ENCODE data around the gene ALDH4A1. TPM values are rescaled to one million over a fixed set of nuclear protein-coding genes. Genes with fewer than 3 reads are reported as not detected.

The ALDH4A1 gene
- total RNA-seq, 1 experiment from 2014 or later, result 26.1 TPM

GRCh38 chr1:18878538-18879214, 23.7 kb downstream of the ALDH4A1 start:
- H2BK12ac ChIP-seq (ENCODE audit: insufficient read length, low read depth, low read length), result no peak overlapping the region
- no peak overlapping the region for H3K27ac ChIP-seq (ENCODE audit: insufficient read length, low read depth, low read length)
- no peak overlapping the region for H2BK20ac ChIP-seq (ENCODE audit: low read depth, low read length, poor library complexity, severe bottlenecking)
- no peaks in the 10 kb centered on the region for H3K23me2 ChIP-seq (ENCODE audit: insufficient read length, low read depth, low read length, poor library complexity, severe bottlenecking)
- H3K79me2 ChIP-seq (ENCODE audit: insufficient read depth, low read length), result no peaks in the 10 kb centered on the region
- no peaks in the 10 kb centered on the region for H4K20me1 ChIP-seq (ENCODE audit: control insufficient read depth, insufficient read depth, insufficient read length)
- H2BK120ac ChIP-seq (ENCODE audit: low read depth, low read length, poor library complexity, severe bottlenecking), result no peak overlapping the region
- H3K14ac ChIP-seq (ENCODE audit: insufficient read depth, low read length), result no peak overlapping the region
- H3K27me3 ChIP-seq (ENCODE audit: insufficient read depth, low read length), result no peaks in the 10 kb centered on the region
- Mint-ChIP-seq H3K36me3 (ENCODE audit: insufficient read depth in 1 of 3, low read depth in 3 of 3) (peaks cover 2 to 13% (median 9%) of the 10 kb centered on the region in 3 experiments; a peak in 4 of 7 replicates), H3K27ac (peak overlapping the region in 1 of 3 experiments; percentile 65; a peak in 1 of 7 replicates), H3K4me1 (peaks cover 0 to 11% of the 10 kb centered on the region in 2 experiments; a peak in 2 of 4 replicates), H3K4me3 (no peak overlapping the region), H3K27me3 (ENCODE audit: low read depth) (no peaks in the 10 kb centered on the region), H3K9me3 (no peaks in the 10 kb centered on the region)
- no peak overlapping the region for H3K4me2 ChIP-seq (ENCODE audit: insufficient read depth, insufficient read length, low read length)
- no peak overlapping the region for H4K5ac ChIP-seq (ENCODE audit: insufficient read length, low read depth, low read length)
- H2AFZ ChIP-seq (ENCODE audit: low read length), result no peak overlapping the region
- no peak overlapping the region for H3K56ac ChIP-seq (ENCODE audit: insufficient read length, low read depth, low read length)
- DNase-seq, result no peak
- H4K8ac ChIP-seq (replicated peaks; ENCODE audit: insufficient read length, low read depth, low read length), result no peak overlapping the region
- no peaks in the 10 kb centered on the region for H3K79me1 ChIP-seq (ENCODE audit: insufficient read depth, low read depth, low read length, poor library complexity, severe bottlenecking)
- no peaks in the 10 kb centered on the region for H3K9me3 ChIP-seq (ENCODE audit: control insufficient read depth, low read depth, low read length)
- H3K4me1 ChIP-seq (ENCODE audit: insufficient read depth, low read length), result no peaks in the 10 kb centered on the region
- H3T11ph ChIP-seq (ENCODE audit: low read length), result no peak overlapping the region
- no peak overlapping the region for H3K4ac ChIP-seq (ENCODE audit: low read depth, low read length)
- no CpG with 5 or more reads among the region's 12 CpGs for WGBS (ENCODE audit: extremely low coverage, insufficient read length, low lambda C conversion rate)
- no peak overlapping the region for H3K23ac ChIP-seq (ENCODE audit: insufficient read length, low read depth, low read length)
- H2BK15ac ChIP-seq (ENCODE audit: low read depth, low read length), result no peak overlapping the region
- no peak overlapping the region for H3K9ac ChIP-seq (ENCODE audit: extremely low read depth, insufficient read length, low read length)
- no peak overlapping the region for H2AK5ac ChIP-seq (ENCODE audit: insufficient read length, low read length)
- TF ChIP-seq CTCF (conservative IDR thresholded peaks at IDR 0.05), result no peak
- H3K18ac ChIP-seq (ENCODE audit: insufficient read length, low read depth, low read length), result no peak overlapping the region
- no peak overlapping the region for H4K91ac ChIP-seq (ENCODE audit: insufficient read length, low read depth, low read length)
- H2BK5ac ChIP-seq (ENCODE audit: insufficient read length, low read length), result no peak overlapping the region
